CD4-positive, alpha-beta T cell treated with Interleukin-6 for 4 hours (primary cell): Measurements from ENCODE around the gene LMO4.

ENCODE experiments used
- DNase-seq: peaks from one replicate; pipeline ENCODE4 v3.0.0-alpha.2; 2020; ENCODE audit warnings: mixed read lengths

Gene LMO4

GRCh38 chr1:87328272-87329050 is at the start of gene LMO4:
LMO4 (plus strand) TSS chr1:87328880; CDS start chr1:87332016, 3,136 bp downstream.
- DNase-seq, result peak; percentile 86

- no peak for DNase-seq
These were observed 49.2 kb upstream of the LMO4 start for GRCh38 chr1:87279536-87279875.

GRCh38 chr1:87279966-87280535 is 48.6 kb upstream of the LMO4 start:
- no peak for DNase-seq

- no peak for DNase-seq
These were observed 44.0 kb upstream of the LMO4 start for GRCh38 chr1:87284456-87285240.

GRCh38 chr1:87291107-87291506 is 37.6 kb upstream of the LMO4 start:
- DNase-seq, result no peak

GRCh38 chr1:87292684-87293493 is 35.8 kb upstream of the LMO4 start:
- DNase-seq, result peak; percentile 70

- no peak for DNase-seq
These were observed 34.0 kb upstream of the LMO4 start for GRCh38 chr1:87294633-87295032.

- DNase-seq, result no peak
These were observed 33.1 kb upstream of the LMO4 start for GRCh38 chr1:87295445-87296110.

- no peak for DNase-seq
These were observed 32.5 kb upstream of the LMO4 start for GRCh38 chr1:87296206-87296605.

GRCh38 chr1:87299661-87300060 is 29.0 kb upstream of the LMO4 start:
- no peak for DNase-seq

- DNase-seq, result no peak
These were observed 28.1 kb upstream of the LMO4 start for GRCh38 chr1:87300628-87301027.

- DNase-seq, result no peak
These were observed 23.5 kb upstream of the LMO4 start for GRCh38 chr1:87305151-87305550.

GRCh38 chr1:87305762-87306161 is 22.9 kb upstream of the LMO4 start:
- no peak for DNase-seq

- DNase-seq, result no peak
These were observed 21.4 kb upstream of the LMO4 start for GRCh38 chr1:87307306-87307705.

- no peak for DNase-seq
These were observed 20.7 kb upstream of the LMO4 start for GRCh38 chr1:87307931-87308330.

- DNase-seq, result no peak
These were observed 14.6 kb upstream of the LMO4 start for GRCh38 chr1:87314091-87314490.

GRCh38 chr1:87318056-87318650 is 10.5 kb upstream of the LMO4 start:
- DNase-seq, result no peak

GRCh38 chr1:87318806-87319205 is 9.9 kb upstream of the LMO4 start:
- no peak for DNase-seq

- DNase-seq, result peak; percentile 65
These were observed 2.5 kb upstream of the LMO4 start for GRCh38 chr1:87325982-87326738.

- no peak for DNase-seq
These were observed 1.1 kb upstream of the LMO4 start for GRCh38 chr1:87327376-87328271.
